ENCODE data around the gene MEIS1. TPM values are rescaled to one million over a fixed set of nuclear protein-coding genes. Genes with fewer than 3 reads are reported as not detected.

Gene MEIS1
- total RNA-seq, 1 experiment from 2014 or later, result 0.66 TPM

GRCh38 chr2:66494708-66495107 is 59.8 kb downstream of the MEIS1 start:
- H4K5ac ChIP-seq (ENCODE audit: insufficient read length, low read depth, low read length), result no peak overlapping the region
- H3K4me2 ChIP-seq (ENCODE audit: insufficient read depth, insufficient read length, low read length), result no peak overlapping the region
- no peak overlapping the region for H3K27ac Mint-ChIP-seq
- no peaks in the 10 kb centered on the region for H3K79me1 ChIP-seq (ENCODE audit: insufficient read depth, low read depth, low read length, poor library complexity, severe bottlenecking)
- H3K9ac ChIP-seq (ENCODE audit: extremely low read depth, insufficient read length, low read length), result no peak overlapping the region
- H3K36me3 Mint-ChIP-seq (ENCODE audit: insufficient read depth in 1 of 3, low read depth in 3 of 3), result no peaks in the 10 kb centered on the region
- H2BK12ac ChIP-seq (ENCODE audit: insufficient read length, low read depth, low read length), result no peak overlapping the region
- no peak overlapping the region for H3K23ac ChIP-seq (ENCODE audit: insufficient read length, low read depth, low read length)
- no peak for DNase-seq
- H4K20me1 ChIP-seq (ENCODE audit: control insufficient read depth, insufficient read depth, insufficient read length), result no peaks in the 10 kb centered on the region
- H3K4me1 Mint-ChIP-seq, result peaks cover 45 to 47% of the 10 kb centered on the region in 2 experiments
- H3K27ac ChIP-seq (ENCODE audit: insufficient read length, low read depth, low read length), result no peak overlapping the region
- no peak for TF ChIP-seq CTCF (conservative IDR thresholded peaks at IDR 0.05)
- no peak overlapping the region for H3T11ph ChIP-seq (ENCODE audit: low read length)
- H3K4ac ChIP-seq (ENCODE audit: low read depth, low read length), result no peak overlapping the region
- no peaks in the 10 kb centered on the region for H3K9me3 ChIP-seq (ENCODE audit: control insufficient read depth, low read depth, low read length)
- no peaks in the 10 kb centered on the region for H3K23me2 ChIP-seq (ENCODE audit: insufficient read length, low read depth, low read length, poor library complexity, severe bottlenecking)
- no peak overlapping the region for H2BK20ac ChIP-seq (ENCODE audit: low read depth, low read length, poor library complexity, severe bottlenecking)
- H3K14ac ChIP-seq (ENCODE audit: insufficient read depth, low read length), result no peak overlapping the region
- H4K91ac ChIP-seq (ENCODE audit: insufficient read length, low read depth, low read length), result no peak overlapping the region
- H2BK120ac ChIP-seq (ENCODE audit: low read depth, low read length, poor library complexity, severe bottlenecking), result no peak overlapping the region
- WGBS (ENCODE audit: extremely low coverage, insufficient read length, low lambda C conversion rate), result no CpG with 5 or more reads among the region's 6 CpGs
- H2BK15ac ChIP-seq (ENCODE audit: low read depth, low read length), result no peak overlapping the region
- no peaks in the 10 kb centered on the region for H3K9me3 Mint-ChIP-seq
- H3K4me1 ChIP-seq (ENCODE audit: insufficient read depth, low read length), result peaks cover 9% of the 10 kb centered on the region
- no peak overlapping the region for H3K56ac ChIP-seq (ENCODE audit: insufficient read length, low read depth, low read length)
- no peak overlapping the region for H3K4me3 Mint-ChIP-seq
- no peaks in the 10 kb centered on the region for H3K27me3 ChIP-seq (ENCODE audit: insufficient read depth, low read length)
- H4K8ac ChIP-seq (replicated peaks; ENCODE audit: insufficient read length, low read depth, low read length), result no peak overlapping the region
- no peak overlapping the region for H2BK5ac ChIP-seq (ENCODE audit: insufficient read length, low read length)
- H2AK5ac ChIP-seq (ENCODE audit: insufficient read length, low read length), result no peak overlapping the region
- H3K79me2 ChIP-seq (ENCODE audit: insufficient read depth, low read length), result no peaks in the 10 kb centered on the region
- peaks cover 7% of the 10 kb centered on the region for H3K27me3 Mint-ChIP-seq (ENCODE audit: low read depth)
- no peak overlapping the region for H3K18ac ChIP-seq (ENCODE audit: insufficient read length, low read depth, low read length)
- no peak overlapping the region for H2AFZ ChIP-seq (ENCODE audit: low read length)

All from H9 (cell line).